HepG2 (cell line): ENCODE results near the gene CD180. TPM values are rescaled to one million over a fixed set of nuclear protein-coding genes. Genes with fewer than 3 reads are reported as not detected.

Experiments used
- ATF6 ChIP-seq: sonication (generic); formaldehyde crosslinking; conservative IDR thresholded peaks from 2 replicates; pipeline ENCODE4 v1.4.0; 2020; ENCODE audit warnings: missing genetic modification reagents
- BCL3 ChIP-seq: sonication (generic); formaldehyde crosslinking; IDR thresholded peaks from 2 replicates; pipeline ENCODE4 v1.5.1; 2020; ENCODE audit warnings: mild to moderate bottlenecking, missing genetic modification reagents, moderate library complexity
- ETV5 ChIP-seq: IDR thresholded peaks from 2 replicates; pipeline ENCODE4 v1.6.1; 2018; ENCODE audit warnings: missing biosample characterization, missing genetic modification reagents, inconsistent platforms, borderline replicate concordance
- GATA4 ChIP-seq: sonication (generic); IDR thresholded peaks from 2 replicates; pipeline ENCODE4 v1.6.1; 2016; ENCODE audit warnings: antibody characterized with exemption, low read depth, borderline replicate concordance
- IKZF4 ChIP-seq: sonication (generic); formaldehyde crosslinking; IDR thresholded peaks from 2 replicates; pipeline ENCODE4 v1.5.1; 2020; ENCODE audit warnings: borderline replicate concordance, mild to moderate bottlenecking, low read depth, missing genetic modification reagents; ENCODE audit errors: not compliant biosample characterization
- MEIS1 ChIP-seq: sonication (generic); formaldehyde crosslinking; IDR thresholded peaks from 2 replicates; pipeline ENCODE4 v1.9.0; 2021; ENCODE audit warnings: mild to moderate bottlenecking, missing genetic modification reagents, moderate library complexity, borderline replicate concordance
- MEIS2 ChIP-seq: sonication (generic); formaldehyde crosslinking; IDR thresholded peaks from 2 replicates; pipeline ENCODE4 v1.9.0; 2021; ENCODE audit warnings: mild to moderate bottlenecking, missing genetic modification reagents
- NR1H2 ChIP-seq: sonication (generic); formaldehyde crosslinking; IDR thresholded peaks from 2 replicates; pipeline ENCODE4 v1.8.1; 2022; ENCODE audit warnings: low read depth, missing genetic modification reagents, borderline replicate concordance
- ONECUT2 ChIP-seq: sonication (generic); formaldehyde crosslinking; IDR thresholded peaks from 2 replicates; pipeline ENCODE4 v1.4.0; 2020; ENCODE audit warnings: missing genetic modification reagents
- PCBP2 ChIP-seq: fragments of 200-400 bp; formaldehyde crosslinking; optimal IDR thresholded peaks from 2 replicates; pipeline ENCODE3; 2018; ENCODE audit warnings: low read length, low read depth; ENCODE audit not compliant: poor library complexity, severe bottlenecking
- PITX1 ChIP-seq: sonication (generic); formaldehyde crosslinking; IDR thresholded peaks from 2 replicates; pipeline ENCODE4 v1.5.1; 2020; ENCODE audit warnings: mild to moderate bottlenecking, missing genetic modification reagents
- PRDM4 ChIP-seq: sonication (generic); formaldehyde crosslinking; IDR thresholded peaks from 2 replicates; pipeline ENCODE4 v1.9.0; 2021; ENCODE audit warnings: missing genetic modification reagents, borderline replicate concordance
- SOX5 ChIP-seq: IDR thresholded peaks from 2 replicates; pipeline ENCODE4 v1.6.1; 2016; ENCODE audit warnings: borderline replicate concordance
- SRSF4 ChIP-seq: fragments of 200-400 bp; formaldehyde crosslinking; IDR thresholded peaks from one replicate; pipeline ENCODE4 v1.6.1; 2018; ENCODE audit warnings: mild to moderate bottlenecking, low read depth, low read length, moderate library complexity; ENCODE audit not compliant: poor library complexity, severe bottlenecking
- ZBED4 ChIP-seq: sonication (generic); formaldehyde crosslinking; IDR thresholded peaks from 2 replicates; pipeline ENCODE4 v1.4.0; 2020; ENCODE audit warnings: missing genetic modification reagents, borderline replicate concordance
- ZBTB42 ChIP-seq: sonication (generic); formaldehyde crosslinking; IDR thresholded peaks from 2 replicates; pipeline ENCODE4 v1.5.0; 2020; ENCODE audit warnings: mild to moderate bottlenecking, missing genetic modification reagents
- ZNF256 ChIP-seq: sonication (generic); formaldehyde crosslinking; conservative IDR thresholded peaks from 2 replicates; pipeline ENCODE4 v1.4.0; 2020; ENCODE audit warnings: missing genetic modification reagents
- ZNF556 ChIP-seq: sonication (generic); formaldehyde crosslinking; IDR thresholded peaks from 2 replicates; pipeline ENCODE4 v1.4.0; 2020; ENCODE audit warnings: mild to moderate bottlenecking, missing genetic modification reagents, borderline replicate concordance
- ZNF639 ChIP-seq: conservative IDR thresholded peaks from 2 replicates; pipeline ENCODE4 v1.6.1; 2018; ENCODE audit warnings: missing genetic modification reagents
- polyA plus RNA-seq, 8 experiments: library from polyadenylated mRNA; depleted of rRNA in 3 of 8; stranded (reverse) in 7 of 8; unstranded in 1 of 8; fragments of >200 nt; fragmentation: Illumina TruSeq in 4 of 8; extraction: Trizol in 4 of 8; gene quantifications; 2 replicates each; pipeline versions ENCODE4 v1.2.1 to v1.2.3, GENCODE V29; 2011 to 2016; ENCODE audit warnings: low read depth in 4 of 8, missing spikeins in 1 of 8, mixed read lengths in 1 of 8; ENCODE audit not compliant: insufficient read depth in 1 of 8
- total RNA-seq, 5 experiments: library from RNA; depleted of rRNA; stranded (reverse); fragments of >200 nt; fragmentation: Illumina TruSeq; extraction: Trizol; gene quantifications; 2 replicates each; pipeline ENCODE4 v1.2.3, GENCODE V29; 2016; ENCODE audit warnings: low read depth in 1 of 5

Gene CD180
- total and polyA plus RNA-seq, 2 of the 13 experiments (the other 11 are each of a cell fraction or from before 2014, with no cell fraction given), result not detected

GRCh38 chr5:67142816-67143215, 53.8 kb downstream of the CD180 start (continued):
- no peak for TF ChIP-seq ATF6 (CRISPR knock-in tag)
- peak; percentile 56; the same call in 1 of the 2 replicates for TF ChIP-seq PITX1 (CRISPR knock-in tag)
- no peak for TF ChIP-seq MEIS1
- TF ChIP-seq MEIS2 (CRISPR knock-in tag), result no peak
- TF ChIP-seq ZNF556 (CRISPR knock-in tag), result no peak
- TF ChIP-seq SOX5 (CRISPR knock-in tag), result peak; percentile 64; the same call in 1 of the 2 replicates
- no peak for TF ChIP-seq IKZF4 (CRISPR knock-in tag)
- no peak for TF ChIP-seq ZBED4 (CRISPR knock-in tag)
- no peak for TF ChIP-seq ZNF256 (CRISPR knock-in tag)
- no peak for TF ChIP-seq ZNF639 (CRISPR knock-in tag)
- TF ChIP-seq ETV5, result peak; percentile 33; the same call in 1 of the 2 replicates
- no peak for TF ChIP-seq PCBP2
- no peak for TF ChIP-seq GATA4
- no peak for TF ChIP-seq SRSF4
- TF ChIP-seq PRDM4, result no peak
- no peak for TF ChIP-seq BCL3 (CRISPR knock-in tag)
- no peak for TF ChIP-seq ONECUT2 (CRISPR knock-in tag)
- no peak for TF ChIP-seq ZBTB42 (CRISPR knock-in tag)
- TF ChIP-seq NR1H2, result no peak
